SK-N-MC (cell line): ENCODE measurements around the gene GRIP1.
"Not testable (repeated sequence)": the region's sequence is repeated elsewhere in the genome, so short reads cannot be mapped to it uniquely, and the experiment has no call there.

Experiments
- DNase-seq: peaks from one replicate; pipeline ENCODE4 v3.0.0-alpha.2; 2011; ENCODE audit warnings: low read depth, low spot score
- H3K27ac ChIP-seq: fragments of 200-600 bp; sonication (generic); 2 replicates; pipeline ENCODE4 v1.5.1; 2016; ENCODE audit warnings: mixed run types
- H3K36me3 ChIP-seq: fragments of 200-600 bp; sonication (generic); 2 replicates; pipeline ENCODE4 v1.6.1; 2017; ENCODE audit warnings: antibody characterized with exemption, low read length, mixed read lengths; ENCODE audit not compliant: insufficient read depth
- H3K4me3 ChIP-seq: fragments of 200-600 bp; sonication (generic); 2 replicates; pipeline ENCODE4 v1.5.1; 2016
- H3K9ac ChIP-seq: fragments of 200-600 bp; sonication (generic); 2 replicates; pipeline ENCODE4 v1.8.0; 2017; ENCODE audit warnings: mixed run types, mixed read lengths; ENCODE audit not compliant: insufficient read length
- H3K9me3 ChIP-seq: fragments of 200-600 bp; sonication (generic); 2 replicates; pipeline ENCODE4 v1.6.1; 2017; ENCODE audit warnings: low read depth, mild to moderate bottlenecking, antibody characterized with exemption, low read length, moderate library complexity, mixed read lengths
- EZH2 ChIP-seq: fragments of 200-600 bp; sonication (generic); IDR thresholded peaks from one replicate; pipeline ENCODE4 v1.6.1; 2017; ENCODE audit warnings: antibody characterized with exemption
- FOXP2 ChIP-seq: optimal IDR thresholded peaks from 2 replicates; pipeline ENCODE3; 2011; ENCODE audit warnings: mild to moderate bottlenecking, moderate library complexity; ENCODE audit not compliant: insufficient read depth; ENCODE audit errors: extremely low read length, control extremely low read depth
- POLR2AphosphoS5 ChIP-seq: IDR thresholded peaks from 2 replicates; pipeline ENCODE4 v1.6.1; 2012; ENCODE audit warnings: mild to moderate bottlenecking, low read depth, low read length, borderline replicate concordance

GRIP1 gene

GRCh38 chr12:66312189-66312588, 366.7 kb downstream of the GRIP1 start:
- Histone ChIP-seq H3K36me3 (peaks cover 11% of the 10 kb centered on the region; the same call in 1 of the 2 replicates), H3K4me3 (no peak overlapping the region), H3K27ac (no peak overlapping the region), H3K9ac (no peak overlapping the region), H3K9me3 (no peaks in the 10 kb centered on the region)
- no peak for DNase-seq
- TF ChIP-seq EZH2 (no peak), FOXP2 (no peak), POLR2AphosphoS5 (no peak)

GRCh38 chr12:66309606-66310005, 369.3 kb downstream of the GRIP1 start:
- peaks cover 11% of the 10 kb centered on the region for H3K36me3 ChIP-seq
- no peak for DNase-seq
- H3K4me3 ChIP-seq = no peak overlapping the region
- H3K27ac ChIP-seq = no peak overlapping the region
- TF ChIP-seq FOXP2 (no peak), POLR2AphosphoS5 (no peak), EZH2 (no peak)
- no peaks in the 10 kb centered on the region for H3K9me3 ChIP-seq
- H3K9ac ChIP-seq = no peak overlapping the region

GRCh38 chr12:66304296-66304900, 374.5 kb downstream of the GRIP1 start:
- Histone ChIP-seq H3K27ac (no peak overlapping the region), H3K9me3 (no peaks in the 10 kb centered on the region), H3K4me3 (no peak overlapping the region), H3K36me3 (no peaks in the 10 kb centered on the region; the same call in 1 of the 2 replicates), H3K9ac (no peak overlapping the region)
- no peak for TF ChIP-seq POLR2AphosphoS5
- no peak for TF ChIP-seq FOXP2
- no peak for DNase-seq

- Histone ChIP-seq H3K9ac (peak overlapping the region; percentile 51), H3K4me3 (peak overlapping the region; percentile 89)
- not testable (repeated sequence) for DNase-seq
Measured at GRCh38 chr12:66303316-66303804, 375.5 kb downstream of the GRIP1 start.

GRCh38 chr12:66302827-66303169, 376.1 kb downstream of the GRIP1 start:
- TF ChIP-seq EZH2 = no peak
- TF ChIP-seq FOXP2 = no peak
- TF ChIP-seq POLR2AphosphoS5 = no peak
- no peak overlapping the region for H3K27ac ChIP-seq
- H3K36me3 ChIP-seq = no peaks in the 10 kb centered on the region; the same call in 1 of the 2 replicates
- peak overlapping the region; percentile 51 for H3K9ac ChIP-seq
- no peaks in the 10 kb centered on the region for H3K9me3 ChIP-seq
- DNase-seq = no peak
- peak overlapping the region; percentile 89 for H3K4me3 ChIP-seq

More at GRCh38 chr12:66303316-66303804, 375.5 kb downstream of the GRIP1 start:
- not testable (repeated sequence) for H3K36me3 ChIP-seq, H3K27ac ChIP-seq, H3K9me3 ChIP-seq

- H3K4me3 ChIP-seq = peak within 1 kb of the TSS; percentile 89
- H3K36me3 ChIP-seq = no peaks in the 10 kb centered on the region; the same call in 1 of the 2 replicates
- H3K27ac ChIP-seq = no peak within 1 kb of the TSS
- H3K9me3 ChIP-seq = no peaks in the 10 kb centered on the region
- peak; percentile 64 for DNase-seq
- H3K9ac ChIP-seq = peak within 1 kb of the TSS; percentile 51
- TF ChIP-seq POLR2AphosphoS5 (peak; percentile 87), FOXP2 (no peak)
Measured at GRCh38 chr12:66301944-66302826, 376.7 kb downstream of the GRIP1 start, which contains the start of gene HELB. Gene HELB (plus strand): TSS chr12:66302493. CDS start chr12:66302604, 111 bp downstream.

GRCh38 chr12:66297923-66298322, 381.0 kb downstream of the GRIP1 start:
- Histone ChIP-seq H3K36me3 (no peaks in the 10 kb centered on the region), H3K4me3 (no peak overlapping the region), H3K9me3 (no peaks in the 10 kb centered on the region), H3K9ac (no peak overlapping the region), H3K27ac (no peak overlapping the region)
- no peak for DNase-seq
- TF ChIP-seq FOXP2 (no peak), EZH2 (no peak), POLR2AphosphoS5 (no peak)
